CD4-positive, alpha-beta T cell (primary cell): ENCODE measurements around the gene KIAA1328. TPM values are rescaled to one million over a fixed set of nuclear protein-coding genes. Genes with fewer than 3 reads are reported as not detected.

Source experiments
- ATAC-seq: fragments of 200-7000 bp; cut with Tn5 transposase; one replicate; pipeline ENCODE4 v1.10.0; 2022; ENCODE audit warnings: mild to moderate bottlenecking; ENCODE audit not compliant: poor library complexity
- CTCF ChIA-PET: fragments of 350-600 bp; sonication (Branson Sonifier 250); formaldehyde crosslinking; loops from one replicate; lab custom pipeline; 2021; ENCODE audit warnings: antibody characterized with exemption, inconsistent platforms; lab: Charles Lee
- POLR2A ChIA-PET: fragments of 350-600 bp; sonication (Branson Sonifier 250); formaldehyde crosslinking; loops from one replicate; lab custom pipeline; 2021; ENCODE audit warnings: antibody characterized with exemption, inconsistent platforms; lab: Charles Lee
- DNase-seq, 14 experiments: peaks; one replicate each; pipeline ENCODE4 v3.0.0-alpha.2; 2013 to 2020; ENCODE audit warnings: mixed read lengths in 2 of 14
- H3K27ac ChIP-seq, 2 donors: one replicate each; pipeline versions ENCODE4 v1.5.1 to v1.7.0; 2013; ENCODE audit warnings: low read length in 2 of 2, low read depth in 1 of 2, mild to moderate bottlenecking in 1 of 2
- H3K27me3 ChIP-seq, 2 experiments: 1 replicate in 1 of 2; 2 replicates in 1 of 2; pipeline versions ENCODE4 v1.6.1 to v1.7.0; 2013; ENCODE audit warnings: low read length in 2 of 2, control low read depth in 1 of 2, mild to moderate bottlenecking in 1 of 2, moderate library complexity in 1 of 2; ENCODE audit not compliant: insufficient read depth in 2 of 2, control insufficient read depth in 1 of 2
- H3K36me3 ChIP-seq: one replicate; pipeline ENCODE4 v1.6.1; 2013; ENCODE audit warnings: low read length, control low read depth; ENCODE audit not compliant: insufficient read depth
- H3K4me1 ChIP-seq: one replicate; pipeline ENCODE4 v1.6.1; 2013; ENCODE audit warnings: low read length, control low read depth; ENCODE audit not compliant: insufficient read depth
- H3K4me3 ChIP-seq: one replicate; pipeline ENCODE4 v1.5.1; 2013; ENCODE audit warnings: mild to moderate bottlenecking, low read length, moderate library complexity
- H3K9me3 ChIP-seq, 2 experiments: 1 replicate in 1 of 2; 2 replicates in 1 of 2; pipeline versions ENCODE4 v1.6.1 to v1.7.0; 2013; ENCODE audit warnings: low read length in 2 of 2, mild to moderate bottlenecking in 2 of 2, control low read depth in 1 of 2, moderate library complexity in 1 of 2; ENCODE audit not compliant: control insufficient read depth in 1 of 2, insufficient read depth in 1 of 2
- H3K27ac Mint-ChIP-seq: one replicate; pipeline ENCODE4 v1.8.0; 2020; ENCODE audit warnings: mixed read lengths
- H3K27me3 Mint-ChIP-seq: one replicate; pipeline ENCODE4 v1.8.0; 2021; ENCODE audit warnings: mixed read lengths
- H3K36me3 Mint-ChIP-seq: one replicate; pipeline ENCODE4 v1.8.0; 2021; ENCODE audit warnings: low read depth, mixed read lengths
- H3K4me1 Mint-ChIP-seq: one replicate; pipeline ENCODE4 v1.8.0; 2021; ENCODE audit warnings: low read depth, mixed read lengths
- H3K4me3 Mint-ChIP-seq: one replicate; pipeline ENCODE4 v1.8.0; 2020; ENCODE audit warnings: mild to moderate bottlenecking, mixed read lengths
- H3K9me3 Mint-ChIP-seq: one replicate; pipeline ENCODE4 v1.8.0; 2020; ENCODE audit warnings: mixed read lengths
- CTCF ChIP-seq: fragments of 200-600 bp; IDR thresholded peaks from one replicate; pipeline ENCODE4 v1.8.0; 2022; ENCODE audit warnings: antibody characterized with exemption, mild to moderate bottlenecking
- intact Hi-C, 2 experiments: fragments of 100-400 bp; cut with DNase I in 1 of 2; cut with micrococcal nuclease in 1 of 2; formaldehyde crosslinking; loops; one replicate each; pipeline versions ENCODE4 v1.15.1 to v1.9.0; 2023 to 2025; cut with DNase I, micrococcal nuclease
- total RNA-seq, 174 experiments: library from RNA in 2 of 174; stranded (reverse) in 2 of 174; gene quantifications; one replicate each; pipeline ENCODE4 v1.2.3 and lab custom pipeline; 2021 to 2026

Gene KIAA1328
- total RNA-seq, 2 experiments from 2014 or later: 8.7 to 9.4 TPM

DNA sequence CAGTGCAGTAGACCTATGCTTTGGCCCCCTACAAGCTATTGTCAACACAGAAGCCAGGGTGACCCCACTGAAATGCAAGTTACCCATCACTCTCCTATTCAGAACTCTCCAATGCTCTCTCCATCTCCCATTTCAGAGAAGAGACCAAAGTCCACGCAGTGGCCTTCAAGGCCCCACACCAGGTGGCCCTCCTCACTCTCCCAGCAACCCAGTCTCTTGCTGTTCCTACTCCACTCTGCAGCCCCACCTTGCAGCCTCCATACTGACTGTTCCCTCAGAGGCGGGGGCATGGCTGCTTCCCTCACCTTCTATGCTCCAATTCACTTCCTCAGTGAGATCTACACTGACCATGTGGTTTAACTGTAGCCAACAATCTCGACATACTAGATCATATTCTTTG is 423.4 kb downstream of the KIAA1328 start:
- Mint-ChIP-seq H3K4me1 (peaks cover 5% of the 10 kb centered on the region), H3K9me3 (no peaks in the 10 kb centered on the region), H3K4me3 (no peak overlapping the region), H3K27me3 (peaks cover 61% of the 10 kb centered on the region), H3K27ac (no peak overlapping the region), H3K36me3 (no peaks in the 10 kb centered on the region)
- POLR2A ChIA-PET: no interaction called here
- CTCF ChIA-PET: no interaction called here
- ATAC-seq: no peak
- H3K9me3 ChIP-seq: peaks cover 0 to 39% of the 10 kb centered on the region in 2 experiments
- TF ChIP-seq CTCF: no peak
- intact Hi-C loops: no loop called here
- DNase-seq: no peak
- no peak overlapping the region for H3K4me3 ChIP-seq
- no peaks in the 10 kb centered on the region for H3K4me1 ChIP-seq
- peaks cover 33 to 44% of the 10 kb centered on the region in 2 experiments for H3K27me3 ChIP-seq
- no peaks in the 10 kb centered on the region for H3K36me3 ChIP-seq
- H3K27ac ChIP-seq: no peak overlapping the region

GRCh38 chr18:37252854-37253393 is 424.0 kb downstream of the KIAA1328 start:
- H3K4me1 Mint-ChIP-seq: peaks cover 5% of the 10 kb centered on the region
- H3K27ac Mint-ChIP-seq: no peak overlapping the region
- POLR2A ChIA-PET: no interaction called here
- DNase-seq: no peak
- Histone ChIP-seq H3K36me3 (no peaks in the 10 kb centered on the region), H3K27ac (no peak overlapping the region), H3K4me1 (no peaks in the 10 kb centered on the region), H3K4me3 (no peak overlapping the region), H3K27me3 (peaks cover 31 to 47% of the 10 kb centered on the region in 2 experiments), H3K9me3 (peaks cover 0 to 33% of the 10 kb centered on the region in 2 experiments)
- CTCF ChIA-PET: no interaction called here
- ATAC-seq: no peak
- TF ChIP-seq CTCF: no peak
- intact Hi-C loops: no loop called here
- no peaks in the 10 kb centered on the region for H3K9me3 Mint-ChIP-seq
- peaks cover 61% of the 10 kb centered on the region for H3K27me3 Mint-ChIP-seq
- H3K4me3 Mint-ChIP-seq: no peak overlapping the region
- no peaks in the 10 kb centered on the region for H3K36me3 Mint-ChIP-seq

GRCh38 chr18:37253394-37254235 is 424.7 kb downstream of the KIAA1328 start:
- no peak for TF ChIP-seq CTCF
- Mint-ChIP-seq H3K9me3 (no peaks in the 10 kb centered on the region), H3K4me1 (peaks cover 5% of the 10 kb centered on the region), H3K36me3 (no peaks in the 10 kb centered on the region), H3K27me3 (peaks cover 66% of the 10 kb centered on the region), H3K4me3 (no peak overlapping the region), H3K27ac (no peak overlapping the region)
- Histone ChIP-seq H3K4me1 (no peaks in the 10 kb centered on the region), H3K4me3 (no peak overlapping the region), H3K36me3 (no peaks in the 10 kb centered on the region), H3K27me3 (peaks cover 33 to 47% of the 10 kb centered on the region in 2 experiments), H3K27ac (no peak overlapping the region), H3K9me3 (peaks cover 0 to 29% of the 10 kb centered on the region in 2 experiments)
- intact Hi-C loops: no loop called here
- ATAC-seq (no peak), DNase-seq (no peak)
- POLR2A ChIA-PET: no interaction called here
- CTCF ChIA-PET: no interaction called here
